Stimulated activated effector memory CD8-positive, alpha-beta T cell treated with anti-CD3 and anti-CD28 coated beads, Interleukin-12 subunit alpha, Interleukin-12 subunit beta, amount 100 ng/mL, for 72 hours (primary cell): ENCODE data around the gene OLFM2.
"Not testable (repeated sequence)": the region's sequence is repeated elsewhere in the genome, so short reads cannot be mapped to it uniquely, and the experiment has no call there.

Experiments used
- ATAC-seq: fragments of 150-1000 bp; cut with Tn5 transposase; 2 replicates; pipeline ENCODE4 v1.10.0; 2021
- DNase-seq, 2 donors: peaks; one replicate each; pipeline ENCODE4 v3.0.0; 2021 to 2022; ENCODE audit warnings: low spot score in 2 of 2
- H3K27ac Mint-ChIP-seq: one replicate; pipeline ENCODE4 v1.8.0; 2022; ENCODE audit warnings: mild to moderate bottlenecking, mixed read lengths
- H3K36me3 Mint-ChIP-seq: one replicate; pipeline ENCODE4 v1.8.0; 2022; ENCODE audit warnings: mild to moderate bottlenecking, mixed read lengths
- H3K4me1 Mint-ChIP-seq: one replicate; pipeline ENCODE4 v1.8.0; 2022; ENCODE audit warnings: mixed read lengths
- H3K4me3 Mint-ChIP-seq: one replicate; pipeline ENCODE4 v1.8.0; 2022; ENCODE audit warnings: mild to moderate bottlenecking, mixed read lengths
- H3K9me3 Mint-ChIP-seq: one replicate; pipeline ENCODE4 v1.8.0; 2022; ENCODE audit warnings: mixed read lengths

Gene OLFM2

GRCh38 chr19:9931629-9932028, 4.7 kb downstream of the OLFM2 start:
- Mint-ChIP-seq H3K9me3 (no peaks in the 10 kb centered on the region), H3K27ac (no peak overlapping the region)

DNA sequence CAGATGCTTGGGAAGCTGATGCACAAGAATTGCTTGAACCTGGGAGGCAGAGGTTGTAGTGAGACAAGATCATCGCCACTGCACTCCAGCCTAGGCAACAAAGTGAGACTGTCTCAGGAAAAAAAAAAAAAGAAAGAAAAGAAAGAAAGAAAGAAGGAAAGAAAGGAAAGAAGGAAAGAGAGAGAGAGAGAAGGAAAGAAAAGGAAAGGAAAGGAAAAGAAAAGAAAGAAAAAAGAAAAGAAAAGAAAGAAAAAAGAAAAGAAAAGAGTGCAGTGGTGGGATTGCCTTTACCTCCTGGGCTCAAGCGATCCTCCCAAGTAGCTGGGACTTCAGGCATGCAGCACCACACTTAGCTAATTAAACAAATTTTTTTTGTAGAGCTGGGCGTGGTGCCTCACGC, 12.9 kb downstream of the OLFM2 start:
- Mint-ChIP-seq H3K36me3 (no peaks in the 10 kb centered on the region), H3K27ac (no peak overlapping the region), H3K9me3 (no peaks in the 10 kb centered on the region), H3K4me1 (no peaks in the 10 kb centered on the region), H3K4me3 (no peak overlapping the region)
- DNase-seq (no peak), ATAC-seq (no peak)

More at GRCh38 chr19:9931629-9932028, 4.7 kb downstream of the OLFM2 start:
- H3K36me3 Mint-ChIP-seq = no peaks in the 10 kb centered on the region
- DNase-seq (no peak), ATAC-seq (no peak)
- peaks cover 30% of the 10 kb centered on the region for H3K4me1 Mint-ChIP-seq
- no peak overlapping the region for H3K4me3 Mint-ChIP-seq

- not testable (repeated sequence) for H3K4me3 Mint-ChIP-seq, H3K4me1 Mint-ChIP-seq, H3K36me3 Mint-ChIP-seq, ATAC-seq, H3K9me3 Mint-ChIP-seq, DNase-seq, H3K27ac Mint-ChIP-seq
Measured at GRCh38 chr19:9922782-9923379, 13.4 kb downstream of the OLFM2 start.

GRCh38 chr19:9917321-9917720, 19.0 kb downstream of the OLFM2 start:
- ATAC-seq = no peak
- H3K9me3 Mint-ChIP-seq = no peaks in the 10 kb centered on the region
- H3K4me3 Mint-ChIP-seq = no peak overlapping the region
- H3K36me3 Mint-ChIP-seq = no peaks in the 10 kb centered on the region
- H3K27ac Mint-ChIP-seq = peak overlapping the region; percentile 30
- no peak for DNase-seq
- H3K4me1 Mint-ChIP-seq = peaks cover 11% of the 10 kb centered on the region

GRCh38 chr19:9916719-9917118, 19.6 kb downstream of the OLFM2 start:
- Mint-ChIP-seq H3K27ac (peak overlapping the region; percentile 30), H3K36me3 (no peaks in the 10 kb centered on the region), H3K4me3 (no peak overlapping the region), H3K4me1 (peaks cover 11% of the 10 kb centered on the region), H3K9me3 (no peaks in the 10 kb centered on the region)
- DNase-seq (no peak), ATAC-seq (no peak)

- ATAC-seq (peak; percentile 95), DNase-seq (peak; percentile 69 to 86)
- Mint-ChIP-seq H3K4me1 (peaks cover 11% of the 10 kb centered on the region), H3K4me3 (peak overlapping the region; percentile 50), H3K36me3 (no peaks in the 10 kb centered on the region), H3K27ac (no peak overlapping the region), H3K9me3 (no peaks in the 10 kb centered on the region)
Measured at GRCh38 chr19:9914315-9915207, 21.8 kb downstream of the OLFM2 start.

DNA sequence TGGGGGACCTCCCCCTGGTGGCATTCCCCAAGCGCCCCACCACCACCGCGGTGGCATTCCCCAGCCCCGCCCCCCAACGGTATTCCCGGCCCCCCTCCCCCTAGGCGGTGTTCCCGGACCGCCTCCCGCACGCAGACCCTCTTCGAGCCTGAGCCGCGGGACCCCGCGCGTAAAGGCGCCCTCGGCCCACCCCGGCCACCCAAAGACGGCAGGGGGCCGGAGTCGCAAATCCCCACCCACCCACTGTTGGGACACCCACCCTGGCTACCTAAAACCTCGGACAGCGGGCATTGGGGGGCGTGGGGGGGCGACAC, 22.4 kb downstream of the OLFM2 start:
- no peaks in the 10 kb centered on the region for H3K36me3 Mint-ChIP-seq
- no peak for ATAC-seq
- no peaks in the 10 kb centered on the region for H3K9me3 Mint-ChIP-seq
- no peak for DNase-seq
- peak overlapping the region; percentile 50 for H3K4me3 Mint-ChIP-seq
- peaks cover 11% of the 10 kb centered on the region for H3K4me1 Mint-ChIP-seq
- H3K27ac Mint-ChIP-seq = no peak overlapping the region

GRCh38 chr19:9913237-9914000, 22.9 kb downstream of the OLFM2 start:
- Mint-ChIP-seq H3K4me3 (no peak overlapping the region), H3K4me1 (peaks cover 11% of the 10 kb centered on the region), H3K9me3 (no peaks in the 10 kb centered on the region), H3K27ac (no peak overlapping the region), H3K36me3 (no peaks in the 10 kb centered on the region)
- no peak for DNase-seq
- no peak for ATAC-seq

GRCh38 chr19:9912551-9913236, 23.6 kb downstream of the OLFM2 start:
- no peaks in the 10 kb centered on the region for H3K9me3 Mint-ChIP-seq
- no peak for DNase-seq
- H3K4me3 Mint-ChIP-seq = no peak overlapping the region
- H3K27ac Mint-ChIP-seq = no peak overlapping the region
- H3K36me3 Mint-ChIP-seq = no peaks in the 10 kb centered on the region
- no peak for ATAC-seq
- peaks cover 9% of the 10 kb centered on the region for H3K4me1 Mint-ChIP-seq

DNA sequence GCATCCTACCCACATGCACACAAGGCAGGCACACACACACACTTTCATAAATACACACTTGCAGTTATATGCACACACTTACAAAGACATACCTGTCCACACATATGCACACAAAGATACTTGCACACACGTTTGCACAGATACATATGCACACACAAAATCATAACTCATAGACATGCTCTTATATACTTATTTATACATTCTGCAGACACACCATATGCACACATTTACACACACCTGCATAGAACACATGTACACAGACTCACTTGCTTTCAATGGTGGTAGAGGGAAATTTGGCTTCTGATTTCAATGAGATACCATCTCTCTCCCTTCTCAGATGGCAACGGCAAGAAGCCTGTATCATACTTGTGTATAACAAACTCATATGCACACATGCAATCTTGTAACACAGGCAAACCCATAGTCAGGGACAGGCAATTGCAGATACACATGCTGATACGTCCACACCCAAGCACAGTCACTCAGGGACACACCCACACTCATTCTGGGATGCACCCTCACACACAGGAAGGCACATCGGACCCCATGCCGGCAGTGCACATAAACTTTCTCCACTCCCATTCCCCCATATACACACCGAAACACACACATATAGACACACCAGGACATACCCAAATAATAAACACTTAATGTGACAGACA, 24.7 kb downstream of the OLFM2 start:
- Mint-ChIP-seq H3K36me3 (no peaks in the 10 kb centered on the region), H3K27ac (no peak overlapping the region), H3K9me3 (no peaks in the 10 kb centered on the region), H3K4me1 (no peaks in the 10 kb centered on the region), H3K4me3 (no peak overlapping the region)
- DNase-seq (no peak), ATAC-seq (no peak)

GRCh38 chr19:9910625-9911024, 25.7 kb downstream of the OLFM2 start:
- no peaks in the 10 kb centered on the region for H3K9me3 Mint-ChIP-seq
- H3K36me3 Mint-ChIP-seq = no peaks in the 10 kb centered on the region
- DNase-seq (no peak), ATAC-seq (no peak)
- H3K27ac Mint-ChIP-seq = no peak overlapping the region
- H3K4me3 Mint-ChIP-seq = no peak overlapping the region
- no peaks in the 10 kb centered on the region for H3K4me1 Mint-ChIP-seq

- no peaks in the 10 kb centered on the region for H3K9me3 Mint-ChIP-seq
- no peaks in the 10 kb centered on the region for H3K36me3 Mint-ChIP-seq
- H3K27ac Mint-ChIP-seq = no peak overlapping the region
- no peak for DNase-seq
- H3K4me3 Mint-ChIP-seq = no peak overlapping the region
- ATAC-seq = no peak
- no peaks in the 10 kb centered on the region for H3K4me1 Mint-ChIP-seq
Measured at GRCh38 chr19:9909251-9909650, 27.1 kb downstream of the OLFM2 start.

GRCh38 chr19:9906475-9907087, 29.7 kb downstream of the OLFM2 start:
- no peaks in the 10 kb centered on the region for H3K36me3 Mint-ChIP-seq
- H3K9me3 Mint-ChIP-seq = no peaks in the 10 kb centered on the region
- no peak for ATAC-seq
- no peaks in the 10 kb centered on the region for H3K4me1 Mint-ChIP-seq
- no peak for DNase-seq
- no peak overlapping the region for H3K4me3 Mint-ChIP-seq
- H3K27ac Mint-ChIP-seq = no peak overlapping the region

- Mint-ChIP-seq H3K9me3 (no peaks in the 10 kb centered on the region), H3K36me3 (no peaks in the 10 kb centered on the region), H3K4me3 (no peak overlapping the region), H3K4me1 (no peaks in the 10 kb centered on the region), H3K27ac (no peak overlapping the region)
- DNase-seq = no peak
- ATAC-seq = no peak
Measured at GRCh38 chr19:9903336-9903735, 33.0 kb downstream of the OLFM2 start.
